ENCODE measurements around the gene METTL26. TPM values are rescaled to one million over a fixed set of nuclear protein-coding genes. Genes with fewer than 3 reads are reported as not detected.

METTL26 gene
- total and polyA plus RNA-seq, 4 donors: 26.3 to 69.1 (median 41.4) TPM

- TF ChIP-seq REST (IDR thresholded peaks at IDR 0.05) (no peak), FOXA2 (IDR thresholded peaks at IDR 0.05) (no peak), MAX (IDR thresholded peaks at IDR 0.05) (no peak), FOXA1 (IDR thresholded peaks at IDR 0.05) (no peak)
These were observed 32.5 kb upstream of the METTL26 start (continued) for GRCh38 chr16:668519-669171.

GRCh38 chr16:667780-668518, 31.8 kb upstream of the METTL26 start, which contains the start of gene RHOT2:
RHOT2 (plus strand) TSS chr16:668132; CDS start chr16:668200, 68 bp downstream.
- peak; percentile 94 for DNase-seq (ENCODE audit: low spot score)
- peaks cover 5 to 28% (median 15%) of the 10 kb centered on the region in 4 donors for H3K36me3 ChIP-seq (ENCODE audit: control insufficient read depth in 4 of 4, insufficient read depth in 3 of 4, low read depth in 1 of 4, low read length in 3 of 4)
- H3K27ac ChIP-seq (ENCODE audit: low read depth in 1 of 2, low read length in 2 of 2): peak within 1 kb of the TSS; percentile 51 to 64
- peaks cover 7 to 19% (median 15%) of the 10 kb centered on the region in 4 donors for H3K4me1 ChIP-seq (ENCODE audit: control insufficient read depth in 4 of 4, insufficient read depth in 4 of 4, low read length in 3 of 4)
- TF ChIP-seq TAF1 (conservative IDR thresholded peaks at IDR 0.05): no peak
- TF ChIP-seq EGR1 (IDR thresholded peaks at IDR 0.05; ENCODE audit: low read depth in 2 of 2): no peak
- TF ChIP-seq CTCF (IDR thresholded peaks at IDR 0.05; ENCODE audit: low read depth, low read length, missing input control): peak; percentile 90
- peak in 1 of 2 donors; percentile 91 for TF ChIP-seq GABPA (IDR thresholded peaks at IDR 0.05 in 1 of 2, conservative IDR thresholded peaks at IDR 0.05 in 1 of 2)
- TF ChIP-seq YY1 (IDR thresholded peaks at IDR 0.05): peak; percentile 84
- peak in 1 of 2 donors; percentile 69 for TF ChIP-seq RAD21 (IDR thresholded peaks at IDR 0.05)
- peak; percentile 14 for TF ChIP-seq SP1 (IDR thresholded peaks at IDR 0.05)
- H3K9me3 ChIP-seq (ENCODE audit: control insufficient read depth in 4 of 4, low read length in 3 of 4): no peaks in the 10 kb centered on the region
- peak within 1 kb of the TSS; percentile 58 to 93 (median 80) for H3K4me3 ChIP-seq (ENCODE audit: low read depth in 1 of 3, low read length in 3 of 3)
- WGBS: under 1% methylated on average over 78 of the region's 78 CpGs
- peak within 1 kb of the TSS; percentile 50 to 51 for H3K9ac ChIP-seq (ENCODE audit: low read depth in 1 of 2, low read length in 2 of 2)
- no peaks in the 10 kb centered on the region for H3K27me3 ChIP-seq (ENCODE audit: control insufficient read depth in 4 of 4, insufficient read depth in 4 of 4, low read length in 3 of 4)

- Histone ChIP-seq H3K4me1 (ENCODE audit: control insufficient read depth in 4 of 4, insufficient read depth in 4 of 4, low read length in 3 of 4) (peaks cover 7 to 23% (median 15%) of the 10 kb centered on the region in 4 donors), H3K9me3 (ENCODE audit: control insufficient read depth in 4 of 4, low read length in 3 of 4) (no peaks in the 10 kb centered on the region), H3K4me3 (ENCODE audit: low read depth in 1 of 3, low read length in 3 of 3) (no peak overlapping the region), H3K36me3 (ENCODE audit: control insufficient read depth in 4 of 4, insufficient read depth in 3 of 4, low read depth in 1 of 4, low read length in 3 of 4) (peaks cover 4 to 21% (median 11%) of the 10 kb centered on the region in 4 donors), H3K9ac (ENCODE audit: low read depth in 1 of 2, low read length in 2 of 2) (peak overlapping the region in 1 of 2 donors; percentile 48), H3K27ac (ENCODE audit: low read depth in 1 of 2, low read length in 2 of 2) (no peak overlapping the region), H3K27me3 (ENCODE audit: control insufficient read depth in 4 of 4, insufficient read depth in 4 of 4, low read length in 3 of 4) (no peaks in the 10 kb centered on the region)
- TF ChIP-seq CTCF (IDR thresholded peaks at IDR 0.05; ENCODE audit: low read depth, low read length, missing input control) (no peak), GABPA (IDR thresholded peaks at IDR 0.05 in 1 of 2, conservative IDR thresholded peaks at IDR 0.05 in 1 of 2) (no peak), HNF4A (conservative IDR thresholded peaks at IDR 0.05) (no peak), ATF3 (IDR thresholded peaks at IDR 0.05) (no peak), ZBTB33 (IDR thresholded peaks at IDR 0.05) (no peak)
- 86% methylated on average over 22 of the region's 22 CpGs for WGBS
- no peak for DNase-seq (ENCODE audit: low spot score)
These were observed 31.1 kb upstream of the METTL26 start for GRCh38 chr16:667113-667779.
